Stimulated activated CD8-positive, alpha-beta memory T cell treated with anti-CD3 and anti-CD28 coated beads, Interleukin-15, amount 100 ng/mL, for 1 hour (primary cell): ENCODE results near the gene NUPR1.
"Not testable (repeated sequence)": the region's sequence is repeated elsewhere in the genome, so short reads cannot be mapped to it uniquely, and the experiment has no call there.

ENCODE experiments used
- DNase-seq: peaks from one replicate; pipeline ENCODE4 v3.0.0-alpha.2; 2020; ENCODE audit warnings: low read depth

NUPR1 gene

GRCh38 chr16:28526201-28527099, 12.3 kb downstream of the NUPR1 start:
- DNase-seq: no peak

GRCh38 chr16:28524681-28525171, 14.0 kb downstream of the NUPR1 start:
- no peak for DNase-seq

GRCh38 chr16:28522792-28523191, 16.0 kb downstream of the NUPR1 start:
- DNase-seq: no peak

GRCh38 chr16:28521436-28521835, 17.3 kb downstream of the NUPR1 start:
- no peak for DNase-seq

DNA sequence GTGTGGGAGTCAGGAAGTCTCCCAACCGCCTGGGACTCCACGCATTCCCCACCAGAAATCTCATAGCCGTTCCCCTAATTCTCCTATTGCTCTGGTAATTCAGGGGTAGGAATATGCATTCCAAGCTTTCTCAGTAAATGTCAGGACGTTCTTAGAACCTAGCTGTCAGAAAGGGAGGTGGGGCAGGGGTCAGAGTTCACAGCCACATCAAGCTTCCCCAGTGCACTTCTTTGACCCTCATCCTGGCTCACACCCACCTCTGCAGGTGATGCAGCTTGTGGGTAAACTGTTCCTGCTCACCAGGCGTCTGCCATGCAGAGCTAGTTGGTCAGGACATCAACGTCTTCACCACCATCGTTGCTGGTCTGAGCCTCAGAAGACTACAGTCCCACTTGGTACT, 18.1 kb downstream of the NUPR1 start:
- no peak for DNase-seq

DNA sequence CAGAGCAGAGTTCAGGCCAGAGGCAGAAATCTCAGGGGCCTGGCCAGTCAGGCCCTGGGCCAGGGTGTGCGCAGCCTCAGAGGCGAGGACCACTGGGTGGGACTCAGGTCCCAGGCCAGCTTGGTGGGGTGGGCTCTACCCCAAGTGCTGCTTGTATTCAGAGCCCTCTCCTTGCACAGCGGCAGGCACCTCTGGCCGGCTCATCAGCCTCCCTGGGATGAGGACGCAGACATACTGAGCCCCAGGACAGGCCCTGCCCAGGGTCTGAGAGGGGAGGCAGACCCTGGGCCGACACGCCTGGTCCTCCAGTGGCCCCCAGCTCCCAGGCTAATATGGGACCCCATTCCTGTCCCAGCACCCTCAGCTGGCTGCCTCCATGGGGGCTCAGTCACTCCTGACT, 24.5 kb downstream of the NUPR1 start:
- DNase-seq: no peak

DNA sequence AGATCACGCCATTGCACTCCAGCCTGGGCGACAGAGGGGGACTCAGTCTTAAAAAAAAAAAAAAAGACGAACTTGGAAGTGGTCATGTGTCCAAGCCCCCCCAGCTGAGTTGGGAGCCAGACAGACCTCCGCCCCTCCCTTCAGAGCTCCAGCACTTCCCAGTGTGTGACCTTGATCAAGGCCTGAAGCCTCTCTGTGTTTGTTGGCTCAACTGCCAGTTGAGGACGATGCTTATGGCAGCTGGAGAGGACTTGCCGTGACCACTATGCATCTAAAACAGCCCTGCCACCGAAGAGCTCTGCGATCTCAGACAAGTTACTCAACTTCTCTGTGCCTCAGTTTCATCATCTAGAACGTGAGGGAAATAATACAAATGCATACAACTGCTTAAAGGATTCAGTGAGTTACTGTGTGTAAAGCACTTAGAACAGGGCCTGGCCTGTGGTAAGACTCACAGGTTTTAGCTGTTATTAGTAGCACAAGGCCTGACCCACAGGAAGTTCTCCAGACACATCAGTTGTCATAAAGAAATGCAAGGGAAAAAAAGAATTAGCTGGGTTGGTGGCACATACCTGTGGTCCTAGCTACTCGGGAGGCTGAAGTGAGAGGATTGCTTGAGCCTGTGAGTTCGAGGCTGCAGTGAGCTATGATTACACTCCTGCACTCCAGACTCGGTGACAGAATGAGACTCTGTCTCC, 25.1 kb downstream of the NUPR1 start:
- no peak for DNase-seq

DNA sequence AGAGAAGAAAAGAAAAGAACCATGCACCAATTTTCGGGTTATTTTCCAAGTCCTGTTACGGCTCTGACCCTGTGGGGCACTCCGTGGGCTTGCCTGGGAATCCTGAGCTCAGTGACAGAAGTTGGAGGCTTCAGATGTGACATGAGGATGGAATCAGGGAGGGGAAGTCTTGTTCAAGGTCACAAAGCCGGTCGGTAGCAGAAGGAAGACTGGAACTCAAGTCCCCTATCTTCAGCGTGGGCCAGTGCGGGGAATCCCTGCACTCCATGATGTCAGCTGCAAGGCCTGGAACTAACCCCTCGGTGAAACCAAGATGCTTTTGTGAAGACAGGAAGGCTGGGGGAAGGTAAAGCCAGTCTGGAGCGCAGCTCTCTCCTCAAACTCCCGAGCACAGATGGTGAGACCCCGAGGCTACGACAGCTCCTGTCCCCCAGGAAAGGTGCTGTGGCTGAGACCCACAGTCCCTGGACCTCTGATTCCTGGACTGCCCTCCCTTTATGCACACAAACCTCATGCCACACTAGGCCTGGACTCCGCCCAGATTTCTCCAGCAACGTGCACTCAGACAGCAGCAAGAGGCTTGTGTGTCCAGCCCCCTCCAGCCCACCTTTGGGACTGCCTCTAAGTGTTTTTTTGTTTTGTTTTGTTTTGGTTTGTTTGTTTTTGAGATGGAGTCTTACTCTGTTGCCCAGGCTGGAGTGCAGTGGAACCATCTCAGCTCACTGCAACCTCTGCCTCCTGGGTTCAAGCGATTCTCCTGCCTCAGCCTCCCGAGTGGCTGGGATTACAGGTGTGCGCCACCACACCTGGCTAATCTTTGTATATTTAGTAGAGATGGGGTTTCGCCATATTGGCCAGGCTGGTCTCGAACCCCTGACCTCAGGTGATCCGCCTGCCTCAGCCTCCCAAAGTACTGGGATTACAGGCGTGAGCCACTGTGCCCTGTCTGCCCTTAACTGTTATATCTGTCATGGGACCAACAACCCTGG, 26.7 kb downstream of the NUPR1 start:
- no peak for DNase-seq

DNA sequence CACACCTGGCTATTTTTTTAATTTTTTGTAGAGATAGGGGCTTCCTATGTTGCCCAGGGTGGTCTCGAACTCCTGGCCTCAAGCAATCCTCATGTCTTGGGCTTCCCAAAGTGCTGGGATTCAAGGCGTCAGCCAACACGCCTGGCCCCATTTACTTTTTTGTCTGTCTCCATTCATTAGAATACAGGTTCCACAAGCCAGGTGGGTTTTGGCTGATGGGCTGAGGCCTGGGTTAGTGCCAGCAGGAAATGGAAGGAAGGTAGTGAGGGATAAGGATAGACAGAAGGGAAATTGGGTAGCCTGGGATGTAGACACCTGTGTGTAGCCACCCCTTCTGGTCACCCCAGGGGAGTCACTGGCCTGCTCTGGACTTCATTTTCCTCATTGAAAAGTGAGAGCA, 27.7 kb downstream of the NUPR1 start:
- DNase-seq: no peak

DNA sequence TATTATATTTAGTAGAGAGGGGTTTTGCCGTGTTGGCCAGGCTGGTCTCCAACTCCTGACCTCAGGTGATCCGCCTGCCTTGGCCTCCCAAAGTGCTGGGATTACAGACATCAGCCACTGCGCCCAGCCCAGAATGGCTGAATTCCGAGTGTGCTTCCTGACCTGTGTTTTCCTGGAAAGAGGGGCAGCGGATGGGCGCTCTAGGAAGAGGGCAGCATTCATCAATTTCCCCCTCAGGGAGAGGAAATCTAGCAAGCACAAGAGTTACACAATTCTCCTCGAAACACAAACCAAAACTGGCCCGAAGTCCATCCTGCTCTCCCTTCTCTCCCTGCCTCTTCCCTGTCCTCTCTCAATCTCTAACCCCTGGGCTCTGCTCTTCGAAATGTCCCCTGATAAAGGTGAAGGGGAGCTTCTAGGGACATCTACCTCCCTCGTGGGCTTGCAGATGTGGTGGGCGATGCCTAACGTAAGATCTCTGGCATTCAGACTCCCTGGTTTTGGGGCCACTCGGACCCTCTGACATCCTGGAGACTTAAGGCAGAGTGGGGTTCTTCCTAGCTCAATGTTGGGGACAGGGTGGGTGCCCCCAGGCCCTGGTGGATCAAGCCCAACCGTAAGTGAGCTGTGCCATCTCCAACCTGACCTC, 33.2 kb downstream of the NUPR1 start:
- no peak for DNase-seq

- no peak for DNase-seq
These were observed 33.9 kb downstream of the NUPR1 start for GRCh38 chr16:28504707-28505404.

DNA sequence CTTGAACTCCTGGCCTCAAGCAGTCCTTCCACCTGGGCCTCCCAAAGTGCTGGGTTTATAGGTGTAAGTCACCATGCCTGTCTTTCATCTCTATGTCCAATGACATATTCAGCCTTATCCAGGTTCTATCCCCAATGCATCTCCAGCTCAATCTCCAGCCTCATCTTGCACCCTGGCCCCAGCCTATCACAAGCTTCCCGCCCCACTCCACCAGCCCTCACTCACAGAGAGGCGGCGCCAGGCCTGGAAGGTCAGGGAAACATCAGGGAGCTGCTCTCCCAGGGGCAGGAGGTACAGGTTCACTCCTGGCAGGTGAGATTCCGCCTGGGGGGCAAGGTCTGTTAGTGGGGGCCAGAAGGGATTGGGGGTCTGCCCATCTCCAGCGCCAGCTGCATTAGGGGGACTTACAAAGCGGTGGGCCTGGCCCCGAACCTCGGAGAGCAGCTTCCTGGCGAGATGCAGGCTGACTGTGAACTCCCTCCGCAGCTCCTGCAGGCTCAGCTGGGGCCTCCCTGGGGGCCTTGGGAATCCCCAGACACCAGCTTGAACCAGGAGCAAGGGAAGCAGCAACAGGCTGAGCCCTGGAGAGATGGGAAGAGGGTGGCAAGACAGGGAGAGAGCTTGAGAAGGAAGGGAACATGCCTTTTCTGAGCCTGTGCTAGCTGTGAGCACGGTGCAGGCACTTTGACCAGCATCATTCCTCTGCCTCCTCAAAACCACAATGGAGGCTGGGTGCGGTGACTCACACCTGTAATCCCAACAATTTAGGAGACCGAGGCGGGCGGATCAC, 35.1 kb downstream of the NUPR1 start:
- DNase-seq: no peak

DNA sequence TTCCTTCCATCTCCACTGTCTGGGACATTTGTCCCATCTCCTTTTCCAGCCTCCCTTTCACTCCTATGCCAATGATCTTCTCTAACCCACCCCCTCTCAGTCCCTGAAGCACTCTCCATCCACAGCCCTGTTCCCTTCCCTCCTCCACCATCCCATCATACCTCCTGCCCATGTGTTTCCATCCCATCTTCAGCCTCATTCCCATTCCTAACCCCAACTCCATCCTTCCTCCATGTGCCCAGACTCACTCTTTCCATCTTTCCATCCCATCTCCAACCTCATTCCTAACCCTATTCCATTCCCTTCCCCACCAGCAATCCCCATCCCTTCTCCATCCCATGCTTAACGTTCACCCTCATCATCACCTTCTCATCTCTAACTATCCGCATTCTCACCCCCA, 36.5 kb downstream of the NUPR1 start:
- DNase-seq: no peak

DNA sequence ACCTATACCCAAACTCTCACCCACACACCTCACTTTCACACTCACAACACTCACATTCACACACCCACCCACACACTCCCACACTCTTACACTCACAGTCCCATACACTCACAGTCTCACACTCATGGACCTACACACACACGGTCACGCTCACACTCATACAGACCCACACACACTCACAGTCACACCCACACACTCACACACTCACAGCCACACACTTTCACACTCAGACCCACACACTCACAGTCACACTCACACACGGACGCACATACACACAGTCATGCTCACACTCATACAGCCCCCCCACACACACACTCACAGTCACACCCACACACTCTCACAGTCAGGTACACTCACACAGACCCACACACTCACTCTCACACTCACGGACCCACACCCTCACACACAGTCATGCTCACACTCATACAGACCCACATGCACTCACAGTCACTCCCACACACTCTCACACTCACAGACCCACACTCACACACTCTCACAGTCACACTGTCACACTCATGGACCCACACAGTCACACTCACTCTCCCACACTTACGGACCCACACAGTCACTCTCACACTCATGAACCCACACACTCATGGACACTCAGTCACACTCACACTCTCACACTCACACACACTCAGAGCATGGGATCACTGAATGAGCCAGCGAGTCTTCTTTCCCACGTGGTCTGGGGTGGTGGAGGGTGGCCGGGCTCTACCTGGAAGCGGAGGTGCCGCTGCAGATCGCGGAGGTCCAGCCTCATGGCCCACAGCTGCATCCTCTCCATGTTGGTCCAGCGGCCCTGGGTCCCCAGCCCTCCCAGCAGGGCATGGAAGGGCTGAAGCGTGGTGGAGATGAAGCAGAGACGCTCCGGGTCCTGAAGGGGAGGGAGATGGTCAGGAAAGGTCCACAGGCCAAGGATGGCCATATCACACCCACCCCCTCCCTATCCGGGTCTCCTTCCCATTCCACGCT, 37.2 kb downstream of the NUPR1 start:
- no peak for DNase-seq

DNA sequence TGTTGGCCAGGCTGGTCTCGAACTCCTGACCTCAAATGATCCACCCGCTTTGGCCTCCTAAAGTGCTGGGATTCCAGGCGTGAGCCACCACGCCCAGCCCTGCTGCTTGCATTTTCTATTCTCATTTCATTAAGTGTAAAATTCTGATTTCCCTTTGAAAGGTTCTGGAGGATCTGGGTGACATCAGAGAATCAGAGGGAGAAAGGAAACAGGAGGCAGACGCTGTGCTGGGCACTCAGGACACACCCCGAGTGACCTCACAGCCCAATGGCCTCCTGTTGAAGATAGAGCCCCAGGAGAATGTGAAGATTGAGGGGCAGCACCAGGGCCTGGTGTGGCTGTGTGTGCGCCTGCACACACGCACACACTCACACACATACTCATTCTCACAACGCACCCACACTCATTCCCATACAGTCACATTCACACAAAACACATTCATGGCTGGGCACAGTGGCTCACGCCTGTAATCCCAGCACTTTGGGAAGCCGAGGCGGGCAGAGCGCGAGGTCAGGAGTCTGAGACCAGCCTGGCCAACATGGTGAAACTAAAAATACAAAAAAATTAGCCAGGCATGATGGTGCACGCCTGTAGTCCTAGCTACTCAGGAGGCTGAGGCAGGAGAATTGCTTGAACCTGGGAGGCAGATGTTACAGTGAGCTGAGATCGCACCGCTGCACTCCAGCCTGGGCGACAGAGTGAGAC, 38.1 kb downstream of the NUPR1 start:
- not testable (repeated sequence) for DNase-seq

DNA sequence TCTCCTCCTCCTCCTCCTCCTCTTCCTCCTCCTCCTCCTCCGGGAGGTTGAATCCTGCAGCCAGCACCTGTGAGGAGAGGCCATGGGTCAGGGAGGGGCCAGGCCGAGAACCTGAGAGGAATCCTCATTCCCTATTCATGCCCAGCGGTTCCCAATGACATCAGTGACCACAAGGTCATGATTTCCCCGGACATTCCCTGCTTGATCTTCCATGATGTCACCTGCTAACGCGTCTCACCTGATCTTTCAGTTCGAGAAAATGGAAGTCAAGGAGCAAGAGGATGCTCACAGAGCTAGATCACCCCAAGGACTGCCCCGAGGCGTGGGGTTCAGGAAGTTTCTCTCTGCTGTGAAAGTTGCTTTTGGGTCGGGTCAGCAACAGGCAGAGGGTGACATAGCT, 38.9 kb downstream of the NUPR1 start:
- no peak for DNase-seq

DNA sequence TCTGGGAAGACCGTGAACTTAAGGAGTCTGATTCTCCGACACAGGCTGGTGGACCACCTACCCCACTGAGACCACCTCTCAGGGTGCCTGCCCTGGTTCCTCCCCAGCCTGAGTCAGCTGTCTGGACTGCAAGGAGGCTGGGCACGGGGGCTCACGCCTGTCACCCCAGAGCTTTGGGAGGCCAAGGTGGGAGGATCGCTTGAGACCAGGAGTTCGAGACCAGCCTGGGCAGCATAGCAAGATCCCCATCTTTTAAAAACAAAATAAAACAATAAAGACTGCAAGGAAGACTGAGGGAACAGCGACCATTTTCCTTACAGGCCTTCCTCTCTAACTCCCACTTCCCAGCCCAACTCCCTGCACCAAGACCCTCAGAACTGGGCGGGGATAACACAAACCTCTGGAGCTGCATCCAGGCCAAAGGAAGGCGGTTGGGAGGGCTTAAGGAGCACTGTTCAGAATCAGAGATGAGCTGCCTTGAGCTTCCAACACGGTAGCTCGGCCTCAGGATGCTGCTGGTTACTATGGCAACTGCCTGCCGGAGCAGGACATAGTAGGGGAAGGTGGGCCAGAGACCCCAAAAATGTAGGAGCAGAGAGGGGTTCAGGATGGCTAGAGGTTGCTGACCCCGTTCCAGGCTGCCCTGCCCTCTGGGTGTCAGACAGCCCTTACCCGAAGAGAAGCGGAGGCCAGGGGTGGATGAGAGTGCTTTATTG, 40.0 kb downstream of the NUPR1 start:
- no peak for DNase-seq
